MM.1S (cell line): Measurements from ENCODE around the gene RECQL5.

Source experiments
- EZH2 ChIP-seq: fragments of 300-600 bp; sonication (generic); optimal IDR thresholded peaks from 2 replicates; pipeline ENCODE3; 2017; ENCODE audit warnings: low read depth, mild to moderate bottlenecking, antibody characterized with exemption, low read length, mixed read lengths
- TF ChIP-seq, protein P1 (sequence below): fragments of 300-600 bp; sonication (generic); IDR thresholded peaks from 2 replicates; pipeline ENCODE4 v1.5.1; 2016; ENCODE audit warnings: antibody characterized with exemption, low read length, mixed read lengths

DNA sequence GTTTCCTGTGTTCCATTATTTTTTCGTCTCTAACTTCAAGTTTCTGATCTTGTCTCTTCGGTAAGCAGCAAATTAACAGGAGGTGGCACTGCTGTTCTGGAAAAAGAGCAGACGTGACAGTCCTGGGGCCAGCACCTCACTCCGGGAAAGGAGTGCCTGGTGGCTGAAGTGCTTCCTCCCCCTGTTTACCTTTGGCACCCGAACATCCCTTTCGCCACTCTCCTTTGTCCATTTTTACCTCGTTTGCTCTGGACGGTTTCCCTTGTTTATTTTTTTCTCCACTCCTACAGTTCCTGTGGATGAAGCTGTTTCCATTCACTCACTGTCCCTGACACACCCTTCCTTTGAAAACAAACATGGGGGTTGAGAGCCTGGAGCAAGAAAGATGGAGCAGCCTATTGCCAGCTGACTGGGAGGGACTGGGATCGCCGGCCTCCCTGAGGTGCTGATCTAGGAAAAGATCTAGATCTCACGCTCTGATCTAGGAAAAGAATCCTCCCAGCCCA is 12.8 kb upstream of the RECQL5 start:
- TF ChIP-seq, protein P1, sequence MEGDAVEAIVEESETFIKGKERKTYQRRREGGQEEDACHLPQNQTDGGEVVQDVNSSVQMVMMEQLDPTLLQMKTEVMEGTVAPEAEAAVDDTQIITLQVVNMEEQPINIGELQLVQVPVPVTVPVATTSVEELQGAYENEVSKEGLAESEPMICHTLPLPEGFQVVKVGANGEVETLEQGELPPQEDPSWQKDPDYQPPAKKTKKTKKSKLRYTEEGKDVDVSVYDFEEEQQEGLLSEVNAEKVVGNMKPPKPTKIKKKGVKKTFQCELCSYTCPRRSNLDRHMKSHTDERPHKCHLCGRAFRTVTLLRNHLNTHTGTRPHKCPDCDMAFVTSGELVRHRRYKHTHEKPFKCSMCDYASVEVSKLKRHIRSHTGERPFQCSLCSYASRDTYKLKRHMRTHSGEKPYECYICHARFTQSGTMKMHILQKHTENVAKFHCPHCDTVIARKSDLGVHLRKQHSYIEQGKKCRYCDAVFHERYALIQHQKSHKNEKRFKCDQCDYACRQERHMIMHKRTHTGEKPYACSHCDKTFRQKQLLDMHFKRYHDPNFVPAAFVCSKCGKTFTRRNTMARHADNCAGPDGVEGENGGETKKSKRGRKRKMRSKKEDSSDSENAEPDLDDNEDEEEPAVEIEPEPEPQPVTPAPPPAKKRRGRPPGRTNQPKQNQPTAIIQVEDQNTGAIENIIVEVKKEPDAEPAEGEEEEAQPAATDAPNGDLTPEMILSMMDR: no peak
- no peak for TF ChIP-seq EZH2
